Measurements from ENCODE around the gene CCDC93.

DNA sequence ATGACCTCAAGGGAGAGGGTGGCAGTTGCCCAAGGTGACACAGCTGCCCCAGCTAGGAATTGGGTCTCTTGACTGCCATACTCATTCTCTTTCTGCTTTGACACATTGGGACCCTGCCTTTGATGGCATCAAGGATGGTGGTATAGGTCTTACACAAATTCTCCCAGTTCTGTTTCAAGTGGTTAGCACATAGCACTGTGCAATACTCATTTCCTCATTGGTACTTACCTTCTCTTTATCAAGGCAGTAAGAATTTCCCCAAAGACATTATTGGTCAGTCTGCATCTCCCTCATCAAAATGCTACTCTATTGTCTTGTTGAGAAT, 35.9 kb upstream of the CCDC93 start:
- TF ChIP-seq, protein P1, sequence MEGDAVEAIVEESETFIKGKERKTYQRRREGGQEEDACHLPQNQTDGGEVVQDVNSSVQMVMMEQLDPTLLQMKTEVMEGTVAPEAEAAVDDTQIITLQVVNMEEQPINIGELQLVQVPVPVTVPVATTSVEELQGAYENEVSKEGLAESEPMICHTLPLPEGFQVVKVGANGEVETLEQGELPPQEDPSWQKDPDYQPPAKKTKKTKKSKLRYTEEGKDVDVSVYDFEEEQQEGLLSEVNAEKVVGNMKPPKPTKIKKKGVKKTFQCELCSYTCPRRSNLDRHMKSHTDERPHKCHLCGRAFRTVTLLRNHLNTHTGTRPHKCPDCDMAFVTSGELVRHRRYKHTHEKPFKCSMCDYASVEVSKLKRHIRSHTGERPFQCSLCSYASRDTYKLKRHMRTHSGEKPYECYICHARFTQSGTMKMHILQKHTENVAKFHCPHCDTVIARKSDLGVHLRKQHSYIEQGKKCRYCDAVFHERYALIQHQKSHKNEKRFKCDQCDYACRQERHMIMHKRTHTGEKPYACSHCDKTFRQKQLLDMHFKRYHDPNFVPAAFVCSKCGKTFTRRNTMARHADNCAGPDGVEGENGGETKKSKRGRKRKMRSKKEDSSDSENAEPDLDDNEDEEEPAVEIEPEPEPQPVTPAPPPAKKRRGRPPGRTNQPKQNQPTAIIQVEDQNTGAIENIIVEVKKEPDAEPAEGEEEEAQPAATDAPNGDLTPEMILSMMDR (IDR thresholded peaks at IDR 0.05; ENCODE audit: low read depth, low read length): no peak
- TF ChIP-seq EZH2phosphoT487 (IDR thresholded peaks at IDR 0.05; ENCODE audit: low read depth): no peak

All from OCI-LY3 (cell line).